Spleen (tissue), 7 donors: ENCODE results near the gene RPL10.

Experiments used
- CTCF ChIP-seq, 11 experiments: fragments of 200-600 bp in 7 of 11; fragments of 450-650 bp in 4 of 11; sonication (generic) in 4 of 11; IDR thresholded peaks in 8 of 11; conservative IDR thresholded peaks in 3 of 11; 1 replicate in 7 of 11; 2 replicates in 4 of 11; pipeline versions ENCODE4 v1.4.0 to v1.8.0; 2016 to 2021; ENCODE audit warnings: antibody characterized with exemption in 11 of 11, inconsistent platforms in 4 of 11, mild to moderate bottlenecking in 1 of 11
- POLR2A ChIP-seq, 3 donors: fragments of 450-650 bp; IDR thresholded peaks; one replicate each; pipeline ENCODE4 v1.5.1; 2017; ENCODE audit warnings: antibody characterized with exemption in 3 of 3, mild to moderate bottlenecking in 1 of 3
- donor health status: DM: no; HTN: no; CAD: no; lungs with moderate emphysema.
- donor health status: DM: no; HTN: no; CAD: no.
- donor health status: DM: no; HTN: no; CAD: no.

- TF ChIP-seq CTCF (IDR thresholded peaks at IDR 0.05 in 8 of 11, conservative IDR thresholded peaks at IDR 0.05 in 3 of 11) (no peak), POLR2A (IDR thresholded peaks at IDR 0.05) (no peak)
These were observed 51.4 kb downstream of the RPL10 start for GRCh38 chrX:154449618-154450017.
